H9 (cell line): ENCODE measurements around the gene HHLA2. TPM values are rescaled to one million over a fixed set of nuclear protein-coding genes. Genes with fewer than 3 reads are reported as not detected.

Experiments used
- DNase-seq: peaks from one replicate; pipeline ENCODE4 v3.0.0-alpha.2; 2017
- H2AFZ ChIP-seq: one replicate; pipeline ENCODE4 v1.6.1; 2013; ENCODE audit warnings: mild to moderate bottlenecking, low read length, control low read depth, moderate library complexity
- H2AK5ac ChIP-seq: 2 replicates; pipeline ENCODE4 v1.6.1; 2013; ENCODE audit warnings: low read length, control low read depth, mixed read lengths; ENCODE audit not compliant: insufficient read length
- H2BK120ac ChIP-seq: one replicate; pipeline ENCODE4 v1.6.1; 2013; ENCODE audit warnings: low read depth, mild to moderate bottlenecking, low read length, control low read depth, inconsistent platforms; ENCODE audit not compliant: poor library complexity, severe bottlenecking
- H2BK12ac ChIP-seq: 2 replicates; pipeline ENCODE4 v1.6.1; 2013; ENCODE audit warnings: low read length, control low read depth, mixed read lengths, low read depth; ENCODE audit not compliant: insufficient read length
- H2BK15ac ChIP-seq: 2 replicates; pipeline ENCODE4 v1.6.1; 2013; ENCODE audit warnings: low read depth, low read length, control low read depth
- H2BK20ac ChIP-seq: one replicate; pipeline ENCODE4 v1.6.1; 2013; ENCODE audit warnings: low read depth, mild to moderate bottlenecking, low read length, control low read depth, inconsistent platforms; ENCODE audit not compliant: poor library complexity, severe bottlenecking
- H2BK5ac ChIP-seq: 2 replicates; pipeline ENCODE4 v1.6.1; 2013; ENCODE audit warnings: low read length, control low read depth, mixed read lengths; ENCODE audit not compliant: insufficient read length
- H3K14ac ChIP-seq: 2 replicates; pipeline ENCODE4 v1.6.1; 2013; ENCODE audit warnings: low read length, control low read depth; ENCODE audit not compliant: insufficient read depth
- H3K18ac ChIP-seq: 2 replicates; pipeline ENCODE4 v1.6.1; 2013; ENCODE audit warnings: low read depth, mild to moderate bottlenecking, mixed read lengths, low read length, control low read depth; ENCODE audit not compliant: insufficient read length
- H3K23ac ChIP-seq: 2 replicates; pipeline ENCODE4 v1.6.1; 2013; ENCODE audit warnings: low read length, control low read depth, mixed read lengths, low read depth; ENCODE audit not compliant: insufficient read length
- H3K23me2 ChIP-seq: 2 replicates; pipeline ENCODE4 v1.6.1; 2013; ENCODE audit warnings: low read depth, mild to moderate bottlenecking, mixed read lengths, low read length, control low read depth; ENCODE audit not compliant: insufficient read length, poor library complexity, severe bottlenecking
- H3K27ac ChIP-seq: 2 replicates; pipeline ENCODE4 v1.5.1; 2013; ENCODE audit warnings: low read length, control low read depth, mixed read lengths, low read depth; ENCODE audit not compliant: insufficient read length
- H3K27me3 ChIP-seq: 2 replicates; pipeline ENCODE4 v1.6.1; 2013; ENCODE audit warnings: low read length, control low read depth, inconsistent platforms; ENCODE audit not compliant: insufficient read depth
- H3K4ac ChIP-seq: 2 replicates; pipeline ENCODE4 v1.6.1; 2013; ENCODE audit warnings: low read depth, mild to moderate bottlenecking, control low read depth, inconsistent platforms, low read length, moderate library complexity
- H3K4me1 ChIP-seq: 2 replicates; pipeline ENCODE4 v1.6.1; 2013; ENCODE audit warnings: low read length, control low read depth, inconsistent platforms; ENCODE audit not compliant: insufficient read depth
- H3K4me2 ChIP-seq: 2 replicates; pipeline ENCODE4 v1.6.1; 2013; ENCODE audit warnings: low read length, control low read depth, mixed read lengths; ENCODE audit not compliant: insufficient read length, insufficient read depth
- H3K56ac ChIP-seq: 2 replicates; pipeline ENCODE4 v1.6.1; 2013; ENCODE audit warnings: low read depth, mild to moderate bottlenecking, mixed read lengths, low read length, control low read depth; ENCODE audit not compliant: insufficient read length
- H3K79me1 ChIP-seq: 2 replicates; pipeline ENCODE4 v1.6.1; 2013; ENCODE audit warnings: low read depth, mild to moderate bottlenecking, moderate library complexity, low read length, control low read depth, inconsistent platforms; ENCODE audit not compliant: insufficient read depth, poor library complexity, severe bottlenecking
- H3K79me2 ChIP-seq: 2 replicates; pipeline ENCODE4 v1.6.1; 2013; ENCODE audit warnings: low read length, control low read depth, inconsistent platforms; ENCODE audit not compliant: insufficient read depth
- H3K9ac ChIP-seq: 2 replicates; pipeline ENCODE4 v1.6.1; 2013; ENCODE audit warnings: low read length, control low read depth, mixed read lengths; ENCODE audit not compliant: insufficient read length; ENCODE audit errors: extremely low read depth
- H3K9me3 ChIP-seq: one replicate; pipeline ENCODE4 v1.6.1; 2013; ENCODE audit warnings: low read depth, low read length, inconsistent platforms; ENCODE audit not compliant: control insufficient read depth
- H3T11ph ChIP-seq: one replicate; pipeline ENCODE4 v1.6.1; 2013; ENCODE audit warnings: mild to moderate bottlenecking, low read length, control low read depth, inconsistent platforms
- H4K20me1 ChIP-seq: one replicate; pipeline ENCODE4 v1.6.1; 2013; ENCODE audit not compliant: control insufficient read depth, insufficient read length, insufficient read depth
- H4K5ac ChIP-seq: 2 replicates; pipeline ENCODE4 v1.6.1; 2013; ENCODE audit warnings: low read depth, mild to moderate bottlenecking, mixed read lengths, low read length, control low read depth; ENCODE audit not compliant: insufficient read length
- H4K8ac ChIP-seq: replicated peaks from 2 replicates; pipeline ENCODE4 v1.6.1; 2013; ENCODE audit warnings: low read length, control low read depth, mixed read lengths, low read depth; ENCODE audit not compliant: insufficient read length
- H4K91ac ChIP-seq: 2 replicates; pipeline ENCODE4 v1.6.1; 2013; ENCODE audit warnings: low read depth, mild to moderate bottlenecking, moderate library complexity, mixed read lengths, low read length, control low read depth; ENCODE audit not compliant: insufficient read length
- H3K27ac Mint-ChIP-seq, 3 experiments: 2 replicates in 2 of 3; 3 replicates in 1 of 3; pipeline ENCODE4 v1.8.0; 2020 to 2021; ENCODE audit warnings: mixed read lengths in 3 of 3, mild to moderate bottlenecking in 1 of 3, moderate library complexity in 1 of 3
- H3K27me3 Mint-ChIP-seq: 2 replicates; pipeline ENCODE4 v1.8.0; 2021; ENCODE audit warnings: low read depth, mild to moderate bottlenecking, moderate library complexity, mixed read lengths
- H3K36me3 Mint-ChIP-seq, 3 experiments: 2 replicates in 2 of 3; 3 replicates in 1 of 3; pipeline ENCODE4 v1.8.0; 2020 to 2021; ENCODE audit warnings: low read depth in 3 of 3, mixed read lengths in 3 of 3; ENCODE audit not compliant: insufficient read depth in 1 of 3
- H3K4me1 Mint-ChIP-seq, 2 experiments: 2 replicates each; pipeline ENCODE4 v1.8.0; 2020; ENCODE audit warnings: mixed read lengths in 2 of 2
- H3K4me3 Mint-ChIP-seq, 2 experiments: 2 replicates in 1 of 2; 3 replicates in 1 of 2; pipeline ENCODE4 v1.8.0; 2020 to 2021; ENCODE audit warnings: mild to moderate bottlenecking in 2 of 2, mixed read lengths in 2 of 2, moderate library complexity in 1 of 2
- H3K9me3 Mint-ChIP-seq, 2 experiments: 2 replicates in 1 of 2; 3 replicates in 1 of 2; pipeline ENCODE4 v1.8.0; 2020; ENCODE audit warnings: mild to moderate bottlenecking in 2 of 2, mixed read lengths in 2 of 2, moderate library complexity in 1 of 2
- CTCF ChIP-seq: fragments of 200-600 bp; sonication (generic); conservative IDR thresholded peaks from 3 replicates; pipeline ENCODE4 v1.8.0; 2021; ENCODE audit warnings: antibody characterized with exemption, mild to moderate bottlenecking
- WGBS: extraction: QIAGEN DNeasy Blood & Tissue Kit; methylation state at CpG from one replicate; pipeline ENCODE4 v1.1.7; 2013; ENCODE audit warnings: missing lambda C conversion rate, low lambda C conversion rate, mixed read lengths; ENCODE audit not compliant: insufficient read length; ENCODE audit errors: extremely low coverage; 5-methylcytosine and 5-hydroxymethylcytosine counted together
- total RNA-seq: library from RNA; stranded (reverse); gene quantifications from 2 replicates; pipeline ENCODE4 v1.2.1, GENCODE V29; 2021

Gene HHLA2
- total RNA-seq, 1 experiment from 2014 or later: not detected

- no peaks in the 10 kb centered on the region for H3K9me3 Mint-ChIP-seq
- no peaks in the 10 kb centered on the region for H3K27me3 ChIP-seq
- H3K4me2 ChIP-seq: no peak overlapping the region
- H3T11ph ChIP-seq: no peak overlapping the region
- no peak overlapping the region for H3K4ac ChIP-seq
- no CpG with 5 or more reads among the region's 2 CpGs for WGBS
- H4K5ac ChIP-seq: no peak overlapping the region
- 0 out of 2 replicates have a peak, but pooled peaks cover 1% of the 10 kb centered on the region for H3K27me3 Mint-ChIP-seq
- no peaks in the 10 kb centered on the region for H3K4me1 ChIP-seq
- no peaks in the 10 kb centered on the region for H3K9me3 ChIP-seq
- H4K20me1 ChIP-seq: no peaks in the 10 kb centered on the region
- no peaks in the 10 kb centered on the region for H3K79me2 ChIP-seq
- H2BK12ac ChIP-seq: no peak overlapping the region
- no peak overlapping the region for H2BK15ac ChIP-seq
- no peak for TF ChIP-seq CTCF
- no peak overlapping the region for H4K91ac ChIP-seq
- no peaks in the 10 kb centered on the region for H3K23me2 ChIP-seq
- no peak overlapping the region for H3K27ac ChIP-seq
- H3K36me3 Mint-ChIP-seq: no peaks in the 10 kb centered on the region
- no peak overlapping the region for H3K23ac ChIP-seq
- no peak overlapping the region for H4K8ac ChIP-seq
- no peak overlapping the region for H2BK120ac ChIP-seq
- H2BK20ac ChIP-seq: no peak overlapping the region
- H2AK5ac ChIP-seq: no peak overlapping the region
- H3K14ac ChIP-seq: no peak overlapping the region
- no peak overlapping the region for H2BK5ac ChIP-seq
- DNase-seq: no peak
- no peak overlapping the region for H3K18ac ChIP-seq
- no peak overlapping the region for H3K56ac ChIP-seq
- no peaks in the 10 kb centered on the region for H3K79me1 ChIP-seq
- no peak overlapping the region; a peak in 1 of 7 replicates for H3K27ac Mint-ChIP-seq
- no peak overlapping the region for H3K9ac ChIP-seq
- peaks cover 2 to 7% of the 10 kb centered on the region in 2 experiments for H3K4me1 Mint-ChIP-seq
- no peak overlapping the region for H2AFZ ChIP-seq
- no peak overlapping the region for H3K4me3 Mint-ChIP-seq
These were observed 105.5 kb downstream of the HHLA2 start for GRCh38 chr3:108401836-108402235.
